Measurements from ENCODE around the gene SLC5A11. TPM values are rescaled to one million over a fixed set of nuclear protein-coding genes. Genes with fewer than 3 reads are reported as not detected.

Gene SLC5A11
- total RNA-seq, 1 experiment from 2014 or later, result 0.22 TPM

DNA sequence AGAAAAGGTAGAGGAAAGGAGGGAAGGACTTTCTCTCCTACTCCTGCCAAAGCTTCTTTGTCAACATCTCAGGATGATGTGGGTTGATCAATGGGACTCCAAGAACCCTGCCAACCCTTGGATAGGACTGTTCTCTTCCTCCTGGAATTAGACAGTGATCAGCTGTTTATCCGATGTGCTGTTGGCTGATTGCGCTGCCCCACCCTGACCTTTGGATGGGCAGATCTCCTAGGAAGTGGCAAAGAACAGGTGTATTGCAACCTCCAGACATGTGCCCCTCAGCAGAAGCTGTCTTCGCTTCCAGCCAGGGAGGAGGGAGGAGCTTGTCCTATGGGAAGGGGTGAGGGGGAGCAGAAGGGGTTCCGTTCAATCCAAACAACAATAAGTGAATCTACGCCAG is 30.5 kb downstream of the SLC5A11 start:
- Mint-ChIP-seq H3K4me3 (no peak overlapping the region), H3K4me1 (no peaks in the 10 kb centered on the region), H3K27me3 (ENCODE audit: low read depth) (peaks cover 4% of the 10 kb centered on the region), H3K27ac (no peak overlapping the region), H3K36me3 (ENCODE audit: insufficient read depth in 1 of 3, low read depth in 3 of 3) (no peaks in the 10 kb centered on the region; a peak in 1 of 7 replicates), H3K9me3 (no peaks in the 10 kb centered on the region)
- Histone ChIP-seq H3T11ph (ENCODE audit: low read length) (no peak overlapping the region), H3K4me1 (ENCODE audit: insufficient read depth, low read length) (no peaks in the 10 kb centered on the region), H3K27me3 (ENCODE audit: insufficient read depth, low read length) (no peaks in the 10 kb centered on the region), H3K56ac (ENCODE audit: insufficient read length, low read depth, low read length) (no peak overlapping the region), H4K91ac (ENCODE audit: insufficient read length, low read depth, low read length) (no peak overlapping the region), H2AK5ac (ENCODE audit: insufficient read length, low read length) (no peak overlapping the region), H4K8ac (replicated peaks; ENCODE audit: insufficient read length, low read depth, low read length) (no peak overlapping the region), H3K79me2 (ENCODE audit: insufficient read depth, low read length) (no peaks in the 10 kb centered on the region), H3K23me2 (ENCODE audit: insufficient read length, low read depth, low read length, poor library complexity, severe bottlenecking) (no peaks in the 10 kb centered on the region), H2BK120ac (ENCODE audit: low read depth, low read length, poor library complexity, severe bottlenecking) (no peak overlapping the region), H3K79me1 (ENCODE audit: insufficient read depth, low read depth, low read length, poor library complexity, severe bottlenecking) (no peaks in the 10 kb centered on the region), H4K20me1 (ENCODE audit: control insufficient read depth, insufficient read depth, insufficient read length) (no peaks in the 10 kb centered on the region), H3K9ac (ENCODE audit: extremely low read depth, insufficient read length, low read length) (no peak overlapping the region), H3K18ac (ENCODE audit: insufficient read length, low read depth, low read length) (no peak overlapping the region), H2AFZ (ENCODE audit: low read length) (no peak overlapping the region), H4K5ac (ENCODE audit: insufficient read length, low read depth, low read length) (no peak overlapping the region), H3K4ac (ENCODE audit: low read depth, low read length) (no peak overlapping the region), H2BK20ac (ENCODE audit: low read depth, low read length, poor library complexity, severe bottlenecking) (no peak overlapping the region), H2BK5ac (ENCODE audit: insufficient read length, low read length) (no peak overlapping the region), H2BK15ac (ENCODE audit: low read depth, low read length) (no peak overlapping the region), H2BK12ac (ENCODE audit: insufficient read length, low read depth, low read length) (no peak overlapping the region), H3K14ac (ENCODE audit: insufficient read depth, low read length) (no peak overlapping the region), H3K27ac (ENCODE audit: insufficient read length, low read depth, low read length) (no peak overlapping the region), H3K4me2 (ENCODE audit: insufficient read depth, insufficient read length, low read length) (no peak overlapping the region), H3K9me3 (ENCODE audit: control insufficient read depth, low read depth, low read length) (no peaks in the 10 kb centered on the region), H3K23ac (ENCODE audit: insufficient read length, low read depth, low read length) (no peak overlapping the region)
- TF ChIP-seq, protein P1, sequence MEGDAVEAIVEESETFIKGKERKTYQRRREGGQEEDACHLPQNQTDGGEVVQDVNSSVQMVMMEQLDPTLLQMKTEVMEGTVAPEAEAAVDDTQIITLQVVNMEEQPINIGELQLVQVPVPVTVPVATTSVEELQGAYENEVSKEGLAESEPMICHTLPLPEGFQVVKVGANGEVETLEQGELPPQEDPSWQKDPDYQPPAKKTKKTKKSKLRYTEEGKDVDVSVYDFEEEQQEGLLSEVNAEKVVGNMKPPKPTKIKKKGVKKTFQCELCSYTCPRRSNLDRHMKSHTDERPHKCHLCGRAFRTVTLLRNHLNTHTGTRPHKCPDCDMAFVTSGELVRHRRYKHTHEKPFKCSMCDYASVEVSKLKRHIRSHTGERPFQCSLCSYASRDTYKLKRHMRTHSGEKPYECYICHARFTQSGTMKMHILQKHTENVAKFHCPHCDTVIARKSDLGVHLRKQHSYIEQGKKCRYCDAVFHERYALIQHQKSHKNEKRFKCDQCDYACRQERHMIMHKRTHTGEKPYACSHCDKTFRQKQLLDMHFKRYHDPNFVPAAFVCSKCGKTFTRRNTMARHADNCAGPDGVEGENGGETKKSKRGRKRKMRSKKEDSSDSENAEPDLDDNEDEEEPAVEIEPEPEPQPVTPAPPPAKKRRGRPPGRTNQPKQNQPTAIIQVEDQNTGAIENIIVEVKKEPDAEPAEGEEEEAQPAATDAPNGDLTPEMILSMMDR (conservative IDR thresholded peaks at IDR 0.05), result no peak
- no peak for DNase-seq
- no CpG with 5 or more reads among the region's 5 CpGs for WGBS (ENCODE audit: extremely low coverage, insufficient read length, low lambda C conversion rate)

Data from H9 (cell line).